Hepatocyte (in vitro differentiated cells): ENCODE measurements around the gene DCPS.

Experiments used
- CTCF ChIP-seq: fragments of 200-600 bp; sonication (generic); IDR thresholded peaks from 2 replicates; pipeline ENCODE4 v1.5.1; 2016; ENCODE audit warnings: antibody characterized with exemption, mild to moderate bottlenecking; ENCODE audit not compliant: poor library complexity
- EZH2phosphoT487 ChIP-seq: fragments of 200-600 bp; sonication (generic); IDR thresholded peaks from one replicate; pipeline ENCODE4 v1.6.1; 2018; ENCODE audit warnings: antibody characterized with exemption, mild to moderate bottlenecking, low read depth, moderate library complexity; ENCODE audit not compliant: unreplicated experiment, severe bottlenecking

DNA sequence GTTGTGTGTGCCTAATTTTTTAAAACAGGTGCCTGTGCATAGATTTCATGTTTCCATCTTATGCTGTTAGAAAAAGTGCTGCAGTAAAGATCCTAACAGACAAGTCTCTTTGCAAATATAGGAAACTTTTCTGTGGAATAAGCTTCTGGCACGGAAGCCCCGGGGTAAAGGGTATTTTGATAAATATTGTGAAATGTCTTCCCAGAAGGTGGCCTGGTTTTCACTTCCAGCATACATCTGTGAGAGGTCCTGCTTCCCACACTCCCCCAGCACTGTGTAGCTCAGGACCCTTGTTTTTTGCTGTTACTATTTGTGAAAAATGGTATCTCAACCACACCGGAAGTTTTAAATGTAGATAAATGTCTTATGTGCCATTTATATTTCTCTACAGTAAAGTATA, 66.2 kb downstream of the DCPS start:
- no peak for TF ChIP-seq CTCF
- no peak for TF ChIP-seq EZH2phosphoT487
